Natural killer cell (primary cell): ENCODE measurements around the gene C11orf16. TPM values are rescaled to one million over a fixed set of nuclear protein-coding genes. Genes with fewer than 3 reads are reported as not detected.

Experiments used
- ATAC-seq, 3 donors: fragments of 150-1000 bp in 2 of 3; fragments of 200-7000 bp in 1 of 3; cut with Tn5 transposase; 1 replicate in 1 of 3; 2 replicates in 2 of 3; pipeline ENCODE4 v1.10.0; 2021; ENCODE audit warnings: mild to moderate bottlenecking in 2 of 3, moderate library complexity in 2 of 3
- DNase-seq, 2 donors: peaks; one replicate each; pipeline versions ENCODE4 v3.0.0 to v3.0.0-alpha.2; 2013 to 2021; ENCODE audit warnings: mixed read lengths in 1 of 2
- H3K27ac ChIP-seq: one replicate; pipeline ENCODE4 v1.5.1; 2013; ENCODE audit warnings: mild to moderate bottlenecking, low read length
- H3K27me3 ChIP-seq: one replicate; pipeline ENCODE4 v1.6.1; 2013; ENCODE audit warnings: low read length; ENCODE audit not compliant: control insufficient read depth, insufficient read depth
- H3K36me3 ChIP-seq: one replicate; pipeline ENCODE4 v1.6.1; 2013; ENCODE audit warnings: low read length; ENCODE audit not compliant: control insufficient read depth, insufficient read depth
- H3K4me1 ChIP-seq: one replicate; pipeline ENCODE4 v1.6.1; 2013; ENCODE audit warnings: low read length; ENCODE audit not compliant: control insufficient read depth, insufficient read depth
- H3K4me3 ChIP-seq: one replicate; pipeline ENCODE4 v1.5.1; 2013; ENCODE audit warnings: low read length
- H3K9me3 ChIP-seq: one replicate; pipeline ENCODE4 v1.6.1; 2013; ENCODE audit warnings: low read length; ENCODE audit not compliant: control insufficient read depth, insufficient read depth
- H3K27ac Mint-ChIP-seq, 2 donors: one replicate each; pipeline ENCODE4 v1.8.0; 2022; ENCODE audit warnings: mild to moderate bottlenecking in 2 of 2, mixed read lengths in 2 of 2, moderate library complexity in 1 of 2
- H3K27me3 Mint-ChIP-seq, 2 donors: one replicate each; pipeline ENCODE4 v1.8.0; 2022; ENCODE audit warnings: low read depth in 2 of 2, mixed read lengths in 2 of 2
- H3K36me3 Mint-ChIP-seq: one replicate; pipeline ENCODE4 v1.8.0; 2022; ENCODE audit warnings: mixed read lengths
- H3K4me1 Mint-ChIP-seq, 2 donors: one replicate each; pipeline ENCODE4 v1.8.0; 2022; ENCODE audit warnings: mixed read lengths in 2 of 2
- H3K4me3 Mint-ChIP-seq: one replicate; pipeline ENCODE4 v1.8.0; 2022; ENCODE audit warnings: mild to moderate bottlenecking, moderate library complexity, mixed read lengths
- H3K9me3 Mint-ChIP-seq, 2 donors: one replicate each; pipeline ENCODE4 v1.8.0; 2022; ENCODE audit warnings: mixed read lengths in 2 of 2
- WGBS: methylation state at CpG from one replicate; pipeline ENCODE4 v1.1.7; 2013; ENCODE audit warnings: missing lambda C conversion rate; ENCODE audit not compliant: insufficient coverage; 5-methylcytosine and 5-hydroxymethylcytosine counted together
- intact Hi-C: fragments of 100-400 bp; cut with micrococcal nuclease; formaldehyde crosslinking; loops from one replicate; pipeline ENCODE4 v1.14.2; 2022
- total RNA-seq, 4 donors: library from RNA; stranded (reverse); fragments of 120-200 nt in 1 of 4; gene quantifications; one replicate each; pipeline versions ENCODE4 v1.2.3 to v1.2.4, GENCODE V29; 2013 to 2022
- TF ChIP-seq, protein P1 (sequence below): fragments of 200-600 bp; IDR thresholded peaks from one replicate; pipeline ENCODE4 v1.8.0; 2022; ENCODE audit warnings: antibody characterized with exemption

The C11orf16 gene
- total RNA-seq, 3 donors from 2014 or later (not counting 1 experiment from before 2014, with no cell fraction given): not detected

DNA sequence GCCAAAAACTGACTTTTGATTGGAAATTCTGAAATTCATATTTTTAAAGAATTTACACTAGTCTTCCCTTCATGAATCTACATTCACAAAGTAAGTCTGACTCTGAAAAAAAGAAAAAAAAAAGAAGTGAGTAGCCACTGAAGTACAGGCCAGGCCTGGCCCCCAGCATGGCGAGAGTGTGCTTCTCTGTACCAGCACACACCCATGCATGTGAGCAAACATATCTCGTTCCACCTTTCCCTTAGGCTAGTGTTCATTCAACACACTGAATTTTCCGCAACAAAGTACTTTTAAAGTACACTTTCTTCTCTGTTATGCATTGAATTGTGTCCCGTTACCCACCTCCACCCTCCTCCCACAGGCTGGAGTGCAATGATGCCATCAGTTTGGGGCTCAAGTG, 4.5 kb downstream of the C11orf16 start:
- 93% methylated on average over 4 of the region's 4 CpGs for WGBS
- Mint-ChIP-seq H3K9me3 (no peaks in the 10 kb centered on the region), H3K4me1 (no peaks in the 10 kb centered on the region), H3K27ac (no peak overlapping the region), H3K27me3 (peaks cover 0 to 2% of the 10 kb centered on the region in 2 donors), H3K4me3 (no peak overlapping the region), H3K36me3 (no peaks in the 10 kb centered on the region)
- H3K4me1 ChIP-seq: no peaks in the 10 kb centered on the region
- DNase-seq (no peak), ATAC-seq (no peak)
- no peaks in the 10 kb centered on the region for H3K27me3 ChIP-seq
- H3K4me3 ChIP-seq: no peak overlapping the region
- TF ChIP-seq, protein P1, sequence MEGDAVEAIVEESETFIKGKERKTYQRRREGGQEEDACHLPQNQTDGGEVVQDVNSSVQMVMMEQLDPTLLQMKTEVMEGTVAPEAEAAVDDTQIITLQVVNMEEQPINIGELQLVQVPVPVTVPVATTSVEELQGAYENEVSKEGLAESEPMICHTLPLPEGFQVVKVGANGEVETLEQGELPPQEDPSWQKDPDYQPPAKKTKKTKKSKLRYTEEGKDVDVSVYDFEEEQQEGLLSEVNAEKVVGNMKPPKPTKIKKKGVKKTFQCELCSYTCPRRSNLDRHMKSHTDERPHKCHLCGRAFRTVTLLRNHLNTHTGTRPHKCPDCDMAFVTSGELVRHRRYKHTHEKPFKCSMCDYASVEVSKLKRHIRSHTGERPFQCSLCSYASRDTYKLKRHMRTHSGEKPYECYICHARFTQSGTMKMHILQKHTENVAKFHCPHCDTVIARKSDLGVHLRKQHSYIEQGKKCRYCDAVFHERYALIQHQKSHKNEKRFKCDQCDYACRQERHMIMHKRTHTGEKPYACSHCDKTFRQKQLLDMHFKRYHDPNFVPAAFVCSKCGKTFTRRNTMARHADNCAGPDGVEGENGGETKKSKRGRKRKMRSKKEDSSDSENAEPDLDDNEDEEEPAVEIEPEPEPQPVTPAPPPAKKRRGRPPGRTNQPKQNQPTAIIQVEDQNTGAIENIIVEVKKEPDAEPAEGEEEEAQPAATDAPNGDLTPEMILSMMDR: no peak
- H3K36me3 ChIP-seq: no peaks in the 10 kb centered on the region
- no peaks in the 10 kb centered on the region for H3K9me3 ChIP-seq
- H3K27ac ChIP-seq: no peak overlapping the region
- intact Hi-C loops: no loop called here

DNA sequence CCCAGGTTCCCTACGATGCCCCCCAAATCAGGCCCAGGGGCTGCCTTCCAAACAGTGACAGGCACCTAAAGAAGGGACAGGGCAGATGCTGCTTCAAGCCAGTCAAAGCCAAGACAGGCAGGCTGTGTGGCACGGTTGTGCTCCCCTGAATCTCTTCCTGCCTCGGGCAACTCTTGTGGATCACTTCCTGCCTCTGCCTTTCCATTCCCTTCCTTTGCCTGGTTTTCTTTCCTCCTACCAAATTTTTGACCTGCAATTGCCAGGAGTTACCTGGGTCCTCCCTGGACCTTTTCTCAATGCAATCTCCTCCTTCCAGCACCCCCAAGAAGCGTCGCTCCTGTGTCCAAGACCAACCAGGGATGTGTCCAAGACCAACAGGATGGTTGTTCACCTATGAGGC, 5.5 kb downstream of the C11orf16 start:
- DNase-seq (no peak), ATAC-seq (no peak)
- no peaks in the 10 kb centered on the region for H3K9me3 Mint-ChIP-seq
- H3K4me1 Mint-ChIP-seq: no peaks in the 10 kb centered on the region
- no peaks in the 10 kb centered on the region for H3K4me1 ChIP-seq
- 89% methylated on average over 5 of the region's 5 CpGs for WGBS
- H3K36me3 Mint-ChIP-seq: no peaks in the 10 kb centered on the region
- no peak overlapping the region for H3K27ac ChIP-seq
- TF ChIP-seq, protein P1: no peak
- no peaks in the 10 kb centered on the region for H3K36me3 ChIP-seq
- H3K27ac Mint-ChIP-seq: no peak overlapping the region
- H3K27me3 ChIP-seq: no peaks in the 10 kb centered on the region
- intact Hi-C loops: no loop called here
- H3K27me3 Mint-ChIP-seq: peaks cover 0 to 2% of the 10 kb centered on the region in 2 donors
- H3K9me3 ChIP-seq: no peaks in the 10 kb centered on the region
- no peak overlapping the region for H3K4me3 ChIP-seq
- H3K4me3 Mint-ChIP-seq: no peak overlapping the region

DNA sequence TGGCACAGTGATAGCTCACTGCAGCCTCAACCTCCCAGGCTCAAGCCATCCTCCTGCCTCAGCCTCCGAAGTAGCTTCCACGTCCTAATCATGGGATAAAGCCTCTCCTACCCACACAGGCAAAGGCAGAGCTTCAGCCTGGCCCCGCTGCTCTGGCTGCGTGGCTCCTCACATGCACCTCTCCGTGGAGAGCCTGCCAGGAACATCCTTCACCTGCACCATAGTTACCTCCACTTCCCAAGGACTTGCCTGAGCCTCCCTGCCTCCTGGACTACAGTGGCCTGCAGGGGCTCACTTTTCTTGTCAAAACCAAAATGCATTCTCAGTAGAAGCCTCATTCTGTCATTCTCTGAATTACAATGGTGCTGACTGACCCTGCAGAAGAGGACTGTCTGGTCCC, 6.5 kb downstream of the C11orf16 start:
- no peak overlapping the region for H3K4me3 ChIP-seq
- H3K36me3 Mint-ChIP-seq: no peaks in the 10 kb centered on the region
- no peak overlapping the region for H3K27ac Mint-ChIP-seq
- H3K4me1 ChIP-seq: no peaks in the 10 kb centered on the region
- H3K27ac ChIP-seq: no peak overlapping the region
- no peaks in the 10 kb centered on the region for H3K9me3 Mint-ChIP-seq
- no peak overlapping the region for H3K4me3 Mint-ChIP-seq
- H3K9me3 ChIP-seq: no peaks in the 10 kb centered on the region
- H3K36me3 ChIP-seq: no peaks in the 10 kb centered on the region
- no peaks in the 10 kb centered on the region for H3K27me3 ChIP-seq
- peaks cover 0 to 2% of the 10 kb centered on the region in 2 donors for H3K27me3 Mint-ChIP-seq
- intact Hi-C loops: no loop called here
- 95% methylated on average over 5 of the region's 5 CpGs for WGBS
- H3K4me1 Mint-ChIP-seq: no peaks in the 10 kb centered on the region
- TF ChIP-seq, protein P1: no peak
- DNase-seq (no peak), ATAC-seq (no peak)

DNA sequence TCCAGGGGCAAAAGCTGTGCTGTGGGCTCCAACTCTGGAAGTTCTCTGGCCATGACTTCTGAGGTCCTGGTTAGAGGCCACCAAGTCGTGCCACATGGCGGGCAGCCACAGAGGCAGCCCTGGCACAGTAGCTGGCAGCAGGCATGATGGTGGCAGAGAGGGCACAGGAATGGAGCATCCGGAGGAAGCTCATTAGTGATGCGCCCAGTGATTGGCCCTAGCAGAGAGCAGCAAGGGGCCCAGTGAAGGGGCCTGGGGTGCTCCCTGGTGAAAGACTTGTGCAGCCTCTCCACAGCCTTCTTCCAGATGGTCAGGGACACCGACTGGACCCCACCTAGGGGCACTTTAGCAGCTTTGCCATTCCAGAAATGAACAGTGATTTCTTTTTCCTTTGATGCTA, 7.0 kb downstream of the C11orf16 start:
- H3K27me3 Mint-ChIP-seq: peaks cover 0 to 2% of the 10 kb centered on the region in 2 donors
- Histone ChIP-seq H3K4me1 (no peaks in the 10 kb centered on the region), H3K27ac (no peak overlapping the region), H3K36me3 (no peaks in the 10 kb centered on the region), H3K9me3 (no peaks in the 10 kb centered on the region), H3K4me3 (no peak overlapping the region), H3K27me3 (no peaks in the 10 kb centered on the region)
- no peak overlapping the region for H3K27ac Mint-ChIP-seq
- DNase-seq (no peak), ATAC-seq (no peak)
- 90% methylated on average over 5 of the region's 5 CpGs for WGBS
- no peaks in the 10 kb centered on the region for H3K36me3 Mint-ChIP-seq
- no peaks in the 10 kb centered on the region for H3K4me1 Mint-ChIP-seq
- TF ChIP-seq, protein P1: no peak
- no peak overlapping the region for H3K4me3 Mint-ChIP-seq
- intact Hi-C loops: no loop called here
- H3K9me3 Mint-ChIP-seq: no peaks in the 10 kb centered on the region
